ENCODE data around the gene IKZF1. TPM values are rescaled to one million over a fixed set of nuclear protein-coding genes. Genes with fewer than 3 reads are reported as not detected.

The IKZF1 gene
- polyA plus RNA-seq, 2 of the 4 experiments (the other 2 are of a cell fraction): not detected

DNA sequence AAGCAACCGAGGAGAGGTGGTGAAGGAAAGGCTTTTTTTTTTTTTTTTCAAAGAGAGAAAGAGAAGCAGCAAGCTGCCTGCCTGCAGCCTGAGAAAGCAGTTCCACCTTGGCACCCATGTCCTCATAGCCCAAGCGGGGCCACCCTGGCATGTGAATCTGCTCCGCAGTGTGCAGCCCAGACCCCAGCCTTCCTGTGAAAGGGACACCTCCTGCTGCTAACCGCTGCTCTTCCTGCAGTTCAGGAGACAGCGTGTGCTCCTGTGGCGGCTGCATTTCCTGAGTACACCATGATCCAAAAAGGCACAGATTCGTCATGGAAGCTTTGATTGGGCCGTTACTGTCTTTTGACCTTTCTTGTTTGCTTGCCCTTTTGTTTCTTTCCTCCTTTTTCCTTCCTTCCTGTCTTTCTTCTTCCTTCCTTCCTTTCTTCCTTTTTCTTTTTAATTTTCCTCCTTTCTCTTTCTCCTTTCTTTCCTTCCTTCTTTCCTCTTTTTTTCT is 38.1 kb downstream of the IKZF1 start:
- FAIRE-seq (no peak), DNase-seq (ENCODE audit: low read depth in 1 of 2, low spot score in 1 of 2) (no peak), ATAC-seq (no peak)
- TF ChIP-seq MYC (IDR thresholded peaks at IDR 0.05; ENCODE audit: borderline replicate concordance, low read length) (no peak), ESRRA (IDR thresholded peaks at IDR 0.05; ENCODE audit: borderline replicate concordance, low read length) (no peak), ZSCAN20 (CRISPR knock-in tag; IDR thresholded peaks at IDR 0.05) (no peak), POLR2AphosphoS2 (conservative IDR thresholded peaks at IDR 0.05; ENCODE audit: low read length) (no peak), CBX2 (IDR thresholded peaks at IDR 0.05; ENCODE audit: borderline replicate concordance, low read depth) (no peak), SMC3 (IDR thresholded peaks at IDR 0.05) (no peak), HOXB5 (CRISPR knock-in tag; IDR thresholded peaks at IDR 0.05) (no peak), PHF8 (IDR thresholded peaks at IDR 0.05; ENCODE audit: borderline replicate concordance, low read depth) (no peak), HMGXB4 (CRISPR knock-in tag; IDR thresholded peaks at IDR 0.05; ENCODE audit: borderline replicate concordance) (no peak), NR3C1 (IDR thresholded peaks at IDR 0.05) (no peak), NFE2L2 (conservative IDR thresholded peaks at IDR 0.05; ENCODE audit: low read length) (no peak), REST (IDR thresholded peaks at IDR 0.05) (no peak)
- TF ChIP-seq, protein P1, sequence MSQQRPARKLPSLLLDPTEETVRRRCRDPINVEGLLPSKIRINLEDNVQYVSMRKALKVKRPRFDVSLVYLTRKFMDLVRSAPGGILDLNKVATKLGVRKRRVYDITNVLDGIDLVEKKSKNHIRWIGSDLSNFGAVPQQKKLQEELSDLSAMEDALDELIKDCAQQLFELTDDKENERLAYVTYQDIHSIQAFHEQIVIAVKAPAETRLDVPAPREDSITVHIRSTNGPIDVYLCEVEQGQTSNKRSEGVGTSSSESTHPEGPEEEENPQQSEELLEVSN (IDR thresholded peaks at IDR 0.05; ENCODE audit: borderline replicate concordance, low read depth): no peak
- 31% methylated on average over 8 of the region's 8 CpGs for WGBS (ENCODE audit: missing lambda C conversion rate)
- Histone ChIP-seq H3K4me2 (no peak overlapping the region), H3K9me3 (no peaks in the 10 kb centered on the region), H3K27ac (no peak overlapping the region), H3K4me1 (no peaks in the 10 kb centered on the region; the same call in 2 of the 3 replicates), H3K4me3 (no peak overlapping the region)
- ChIA-PET CTCF (interaction anchor here (0.7 kb wide), 1 partner anchor 473 kb away, joined by 4 read pairs; no protein-coding TSS in a partner anchor), POLR2A (no interaction called here)

DNA sequence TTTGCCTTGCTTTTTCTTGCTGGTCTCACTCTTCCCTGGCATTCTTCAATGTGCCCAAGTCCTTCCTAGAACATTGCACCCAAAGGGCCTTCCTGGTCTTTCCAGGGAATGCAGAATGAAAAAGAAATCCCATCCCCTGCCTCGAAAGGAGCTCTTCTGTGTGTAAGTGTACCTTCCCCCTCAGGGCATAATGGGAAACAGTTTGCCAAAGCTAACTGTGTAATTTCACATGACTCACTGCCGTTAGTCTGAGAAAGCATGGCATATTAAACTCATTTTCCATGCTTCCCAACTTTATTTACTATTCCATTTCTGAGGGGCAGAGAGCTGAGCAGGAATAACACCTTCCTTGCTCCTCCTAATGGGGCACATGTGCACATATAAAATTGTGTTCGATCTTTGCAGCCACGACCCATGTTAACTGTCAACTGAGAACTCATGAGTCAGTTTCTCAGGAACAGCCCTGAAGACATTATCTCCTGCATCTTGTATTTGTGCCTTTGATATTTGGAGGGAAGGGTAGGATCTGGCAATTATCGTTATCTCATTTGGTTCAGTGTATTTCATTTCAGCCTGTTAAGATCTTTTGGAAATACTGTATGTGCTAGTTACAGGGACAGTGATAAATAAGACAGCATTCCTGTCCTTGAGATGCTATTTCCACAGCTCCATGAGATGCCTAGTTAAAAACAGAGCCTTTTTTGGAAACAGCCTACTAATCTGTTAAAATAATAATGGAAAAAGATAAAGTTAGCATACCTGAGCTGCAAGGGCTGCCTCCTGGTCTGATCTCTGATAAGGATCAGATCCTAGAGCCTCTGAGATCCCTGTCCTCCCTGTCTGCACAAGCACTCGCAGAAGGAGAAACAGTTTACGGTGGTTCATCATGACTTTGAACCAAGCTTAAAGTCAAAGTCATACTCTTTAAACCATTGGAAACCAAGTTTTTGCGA is 42.3 kb downstream of the IKZF1 start:
- no peak for DNase-seq (ENCODE audit: low read depth in 1 of 2, low spot score in 1 of 2)
- CTCF ChIA-PET: interaction anchor here (0.7 to 1.4 kb wide), 3 partner anchors 8 to 23 kb away, joined by 3 read pairs; no protein-coding TSS in a partner anchor
- no peaks in the 10 kb centered on the region; the same call in 2 of the 3 replicates for H3K4me1 ChIP-seq
- no peak overlapping the region for H3K4me3 ChIP-seq
- H3K9me3 ChIP-seq: no peaks in the 10 kb centered on the region
- no peak for ATAC-seq
- POLR2A ChIA-PET: no interaction called here
- 20% methylated on average over 8 of the region's 8 CpGs for WGBS (ENCODE audit: missing lambda C conversion rate)
- H3K27ac ChIP-seq: no peak overlapping the region
- no peak for FAIRE-seq
- TF ChIP-seq NR3C1 (IDR thresholded peaks at IDR 0.05) (no peak), HDAC2 (IDR thresholded peaks at IDR 0.05) (no peak), MAX (IDR thresholded peaks at IDR 0.05) (no peak), TP53 (CRISPR knock-in tag; IDR thresholded peaks at IDR 0.05) (no peak), CBX2 (IDR thresholded peaks at IDR 0.05; ENCODE audit: borderline replicate concordance, low read depth) (no peak), MYC (IDR thresholded peaks at IDR 0.05; ENCODE audit: borderline replicate concordance, low read length) (no peak), EHF (CRISPR knock-in tag; IDR thresholded peaks at IDR 0.05) (no peak), POLR2AphosphoS2 (conservative IDR thresholded peaks at IDR 0.05; ENCODE audit: low read length) (no peak), ZSCAN20 (CRISPR knock-in tag; IDR thresholded peaks at IDR 0.05) (no peak), FOSB (CRISPR knock-in tag; IDR thresholded peaks at IDR 0.05) (no peak), MAFK (IDR thresholded peaks at IDR 0.05; ENCODE audit: partially characterized antibody) (no peak), HMGXB4 (CRISPR knock-in tag; IDR thresholded peaks at IDR 0.05; ENCODE audit: borderline replicate concordance) (no peak)
- TF ChIP-seq, protein P2, sequence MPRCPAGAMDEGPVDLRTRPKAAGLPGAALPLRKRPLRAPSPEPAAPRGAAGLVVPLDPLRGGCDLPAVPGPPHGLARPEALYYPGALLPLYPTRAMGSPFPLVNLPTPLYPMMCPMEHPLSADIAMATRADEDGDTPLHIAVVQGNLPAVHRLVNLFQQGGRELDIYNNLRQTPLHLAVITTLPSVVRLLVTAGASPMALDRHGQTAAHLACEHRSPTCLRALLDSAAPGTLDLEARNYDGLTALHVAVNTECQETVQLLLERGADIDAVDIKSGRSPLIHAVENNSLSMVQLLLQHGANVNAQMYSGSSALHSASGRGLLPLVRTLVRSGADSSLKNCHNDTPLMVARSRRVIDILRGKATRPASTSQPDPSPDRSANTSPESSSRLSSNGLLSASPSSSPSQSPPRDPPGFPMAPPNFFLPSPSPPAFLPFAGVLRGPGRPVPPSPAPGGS (IDR thresholded peaks at IDR 0.05): no peak
- no peak overlapping the region for H3K4me2 ChIP-seq
